Measurements from ENCODE around the gene TBC1D22A.

The TBC1D22A gene

GRCh38 chr22:46865052-46865434 is 102.6 kb downstream of the TBC1D22A start:
- peaks cover 5% of the 10 kb centered on the region for H3K9me3 ChIP-seq (ENCODE audit: low read length)
- no peaks in the 10 kb centered on the region for H3K27me3 ChIP-seq (ENCODE audit: insufficient read depth, low read length)
- H3K9me2 ChIP-seq (ENCODE audit: low read depth, low read length) = no peaks in the 10 kb centered on the region
- no peak overlapping the region for H3K4me2 ChIP-seq (ENCODE audit: low read length)
- 0 out of 2 replicates have a peak, but pooled peaks cover under 1% of the 10 kb centered on the region for H3K79me2 ChIP-seq (ENCODE audit: insufficient read depth, low read length)
- H3K9ac ChIP-seq (ENCODE audit: low read length) = no peak overlapping the region
- no peak overlapping the region for H3K4me3 ChIP-seq (ENCODE audit: low read depth, low read length, poor library complexity, severe bottlenecking)
- H3F3A ChIP-seq (ENCODE audit: insufficient read depth, low read length) = no peaks in the 10 kb centered on the region
- H3K4me1 ChIP-seq (ENCODE audit: insufficient read depth, low read length, severe bottlenecking) = no peaks in the 10 kb centered on the region
- H2AFZ ChIP-seq (ENCODE audit: low read length) = no peak overlapping the region
- TF ChIP-seq, protein P1, sequence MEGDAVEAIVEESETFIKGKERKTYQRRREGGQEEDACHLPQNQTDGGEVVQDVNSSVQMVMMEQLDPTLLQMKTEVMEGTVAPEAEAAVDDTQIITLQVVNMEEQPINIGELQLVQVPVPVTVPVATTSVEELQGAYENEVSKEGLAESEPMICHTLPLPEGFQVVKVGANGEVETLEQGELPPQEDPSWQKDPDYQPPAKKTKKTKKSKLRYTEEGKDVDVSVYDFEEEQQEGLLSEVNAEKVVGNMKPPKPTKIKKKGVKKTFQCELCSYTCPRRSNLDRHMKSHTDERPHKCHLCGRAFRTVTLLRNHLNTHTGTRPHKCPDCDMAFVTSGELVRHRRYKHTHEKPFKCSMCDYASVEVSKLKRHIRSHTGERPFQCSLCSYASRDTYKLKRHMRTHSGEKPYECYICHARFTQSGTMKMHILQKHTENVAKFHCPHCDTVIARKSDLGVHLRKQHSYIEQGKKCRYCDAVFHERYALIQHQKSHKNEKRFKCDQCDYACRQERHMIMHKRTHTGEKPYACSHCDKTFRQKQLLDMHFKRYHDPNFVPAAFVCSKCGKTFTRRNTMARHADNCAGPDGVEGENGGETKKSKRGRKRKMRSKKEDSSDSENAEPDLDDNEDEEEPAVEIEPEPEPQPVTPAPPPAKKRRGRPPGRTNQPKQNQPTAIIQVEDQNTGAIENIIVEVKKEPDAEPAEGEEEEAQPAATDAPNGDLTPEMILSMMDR (IDR thresholded peaks at IDR 0.05; ENCODE audit: low read length) = no peak
- TF ChIP-seq EZH2 (IDR thresholded peaks at IDR 0.05; ENCODE audit: borderline replicate concordance, low read length) = no peak
- H3K36me3 ChIP-seq (ENCODE audit: insufficient read depth, low read length) = peaks cover 37% of the 10 kb centered on the region
- no peaks in the 10 kb centered on the region for H4K20me1 ChIP-seq (ENCODE audit: insufficient read depth, low read length)
- H3K27ac ChIP-seq (ENCODE audit: low read depth, low read length, poor library complexity, severe bottlenecking) = no peak overlapping the region

GRCh38 chr22:46865642-46866041 is 103.2 kb downstream of the TBC1D22A start:
- Histone ChIP-seq H3K4me3 (ENCODE audit: low read depth, low read length, poor library complexity, severe bottlenecking) (no peak overlapping the region), H4K20me1 (ENCODE audit: insufficient read depth, low read length) (no peaks in the 10 kb centered on the region), H3K9me2 (ENCODE audit: low read depth, low read length) (no peaks in the 10 kb centered on the region), H3K27me3 (ENCODE audit: insufficient read depth, low read length) (no peaks in the 10 kb centered on the region), H3K4me2 (ENCODE audit: low read length) (no peak overlapping the region), H3F3A (ENCODE audit: insufficient read depth, low read length) (no peaks in the 10 kb centered on the region), H3K36me3 (ENCODE audit: insufficient read depth, low read length) (peaks cover 43% of the 10 kb centered on the region), H3K9ac (ENCODE audit: low read length) (no peak overlapping the region), H3K27ac (ENCODE audit: low read depth, low read length, poor library complexity, severe bottlenecking) (no peak overlapping the region), H3K4me1 (ENCODE audit: insufficient read depth, low read length, severe bottlenecking) (no peaks in the 10 kb centered on the region), H3K79me2 (ENCODE audit: insufficient read depth, low read length) (0 out of 2 replicates have a peak, but pooled peaks cover 3% of the 10 kb centered on the region), H3K9me3 (ENCODE audit: low read length) (peaks cover 8% of the 10 kb centered on the region), H2AFZ (ENCODE audit: low read length) (no peak overlapping the region)
- TF ChIP-seq EZH2 (IDR thresholded peaks at IDR 0.05; ENCODE audit: borderline replicate concordance, low read length) = no peak
- TF ChIP-seq, protein P1 (IDR thresholded peaks at IDR 0.05; ENCODE audit: low read length) = no peak

- Histone ChIP-seq H3K9me2 (ENCODE audit: low read depth, low read length) (no peaks in the 10 kb centered on the region), H3K9ac (ENCODE audit: low read length) (no peak overlapping the region), H3K4me1 (ENCODE audit: insufficient read depth, low read length, severe bottlenecking) (no peaks in the 10 kb centered on the region), H3K4me2 (ENCODE audit: low read length) (no peak overlapping the region), H3K36me3 (ENCODE audit: insufficient read depth, low read length) (peaks cover 51% of the 10 kb centered on the region), H4K20me1 (ENCODE audit: insufficient read depth, low read length) (no peaks in the 10 kb centered on the region), H2AFZ (ENCODE audit: low read length) (no peak overlapping the region), H3K4me3 (ENCODE audit: low read depth, low read length, poor library complexity, severe bottlenecking) (no peak overlapping the region), H3K27me3 (ENCODE audit: insufficient read depth, low read length) (no peaks in the 10 kb centered on the region), H3K9me3 (ENCODE audit: low read length) (peaks cover 15% of the 10 kb centered on the region), H3F3A (ENCODE audit: insufficient read depth, low read length) (no peaks in the 10 kb centered on the region), H3K27ac (ENCODE audit: low read depth, low read length, poor library complexity, severe bottlenecking) (no peak overlapping the region), H3K79me2 (ENCODE audit: insufficient read depth, low read length) (0 out of 2 replicates have a peak, but pooled peaks cover 3% of the 10 kb centered on the region)
- TF ChIP-seq, protein P1 (IDR thresholded peaks at IDR 0.05; ENCODE audit: low read length) = no peak
- TF ChIP-seq EZH2 (IDR thresholded peaks at IDR 0.05; ENCODE audit: borderline replicate concordance, low read length) = no peak
Observed at GRCh38 chr22:46866591-46866990, 104.1 kb downstream of the TBC1D22A start.
